Stomach (tissue), 19 donors: ENCODE measurements around the gene EHD3. TPM values are rescaled to one million over a fixed set of nuclear protein-coding genes. Genes with fewer than 3 reads are reported as not detected.

Source experiments
- DNase-seq, 2 donors: peaks; one replicate each; pipeline versions ENCODE4 v3.0.0 to v3.0.0-alpha.2; 2013 to 2019
- H3K27ac ChIP-seq, 5 donors: fragments of 200-600 bp in 4 of 5; sonication (generic) in 4 of 5; one replicate each; pipeline ENCODE4 v1.5.1; 2013 to 2019; ENCODE audit warnings: mild to moderate bottlenecking in 1 of 5, moderate library complexity in 1 of 5
- H3K27me3 ChIP-seq, 3 donors: fragments of 200-600 bp; sonication (generic); one replicate each; pipeline ENCODE4 v1.5.1; 2017 to 2019; ENCODE audit warnings: mixed run types in 1 of 3
- H3K36me3 ChIP-seq, 4 donors: fragments of 200-600 bp; sonication (generic); 1 replicate in 3 of 4; 2 replicates in 1 of 4; pipeline ENCODE4 v1.5.1; 2016 to 2019
- H3K4me1 ChIP-seq, 4 donors: fragments of 200-600 bp; sonication (generic); one replicate each; pipeline ENCODE4 v1.5.1; 2016 to 2019
- H3K4me3 ChIP-seq, 4 donors: fragments of 200-600 bp; sonication (generic) in 3 of 4; one replicate each; pipeline ENCODE4 v1.5.1; 2016 to 2019; ENCODE audit warnings: mild to moderate bottlenecking in 1 of 4
- H3K9me3 ChIP-seq, 4 donors: fragments of 200-600 bp; sonication (generic); one replicate each; pipeline ENCODE4 v1.5.1; 2016 to 2019
- CTCF ChIP-seq, 7 experiments: fragments of 450-650 bp in 4 of 7; fragments of 200-600 bp in 3 of 7; sonication (generic) in 3 of 7; IDR thresholded peaks; one replicate each; pipeline ENCODE4 v1.5.1; 2016 to 2019; ENCODE audit warnings: antibody characterized with exemption in 7 of 7, control low read depth in 2 of 7, mild to moderate bottlenecking in 1 of 7
- EP300 ChIP-seq: sonication (generic); formaldehyde crosslinking; IDR thresholded peaks from one replicate; pipeline ENCODE4 v1.6.1; 2017; ENCODE audit warnings: antibody characterized with exemption
- POLR2A ChIP-seq, 4 donors: fragments of 450-650 bp; IDR thresholded peaks; one replicate each; pipeline ENCODE4 v1.6.1; 2016; ENCODE audit warnings: antibody characterized with exemption in 4 of 4, control low read depth in 2 of 4, mild to moderate bottlenecking in 1 of 4, moderate library complexity in 1 of 4
- POLR2AphosphoS5 ChIP-seq, 3 donors: sonication (generic); formaldehyde crosslinking; IDR thresholded peaks; one replicate each; pipeline ENCODE4 v1.6.1; 2016; ENCODE audit warnings: antibody characterized with exemption in 3 of 3
- WGBS, 5 donors: extraction: QIAGEN DNeasy Blood & Tissue Kit in 3 of 5; methylation state at CpG; one replicate each; pipeline versions ENCODE4 v1.1.5 to v1.1.7; 2013 to 2018; 5-methylcytosine and 5-hydroxymethylcytosine counted together
- intact Hi-C: fragments of 100-400 bp; cut with DNase I; formaldehyde crosslinking; loops from one replicate; pipeline ENCODE4 v1.15.1; 2023; ENCODE audit warnings: low total_unique reads
- long read RNA-seq, 10 donors: transcript quantifications; one replicate each; lab custom pipeline, GENCODE V29; 2026
- polyA plus RNA-seq, 3 donors: library from polyadenylated mRNA; stranded (reverse); fragments of 200-250 nt; gene quantifications; one replicate each; pipeline ENCODE4 v1.2.3, GENCODE V29; 2013
- total RNA-seq, 5 donors: library from RNA; depleted of rRNA; stranded (reverse); fragments of >200 nt; gene quantifications; one replicate each; pipeline versions ENCODE4 v1.1.0 to v1.2.3, GENCODE V29; 2014 to 2016
- donor health status: healthy with polysubstance abuse.
- donor health status: Bipolar disorder and iron deficiency.
- donor health status: healthy.

Gene EHD3
- total RNA-seq (1 to 10 TPM in 3 of 5 donors, under 1 TPM in 2; 0.45 to 4.0 (median 1.7) TPM), polyA plus RNA-seq (1 to 10 TPM; 4.0 to 7.5 (median 6.3) TPM)
- long read RNA-seq, donor 1, full-length matches to known transcripts: 1 of 1 reads
- long read RNA-seq, donor 1, partial matches to known transcripts: 0 of 1 reads
- long read RNA-seq, donor 1, other reads (novel, unspliced or antisense): 0 of 1 reads
- long read RNA-seq, donor 2, full-length matches to known transcripts: 3 of 3 reads
- long read RNA-seq, donor 2, partial matches to known transcripts: 0 of 3 reads
- long read RNA-seq, donor 2, other reads (novel, unspliced or antisense): 0 of 3 reads
- long read RNA-seq, donor 3, full-length matches to known transcripts: 2 of 2 reads
- long read RNA-seq, donor 3, partial matches to known transcripts: 0 of 2 reads
- long read RNA-seq, donor 3, other reads (novel, unspliced or antisense): 0 of 2 reads
- long read RNA-seq, donor 4: 0 reads
- long read RNA-seq, donor 5, full-length matches to known transcripts: 5 of 5 reads
- long read RNA-seq, donor 5, partial matches to known transcripts: 0 of 5 reads
- long read RNA-seq, donor 5, other reads (novel, unspliced or antisense): 0 of 5 reads
- long read RNA-seq, donor 6: 0 reads
- long read RNA-seq, donor 7, full-length matches to known transcripts: 2 of 2 reads
- long read RNA-seq, donor 7, partial matches to known transcripts: 0 of 2 reads
- long read RNA-seq, donor 7, other reads (novel, unspliced or antisense): 0 of 2 reads
- long read RNA-seq, donor 8, full-length matches to known transcripts: 1 of 1 reads
- long read RNA-seq, donor 8, partial matches to known transcripts: 0 of 1 reads
- long read RNA-seq, donor 8, other reads (novel, unspliced or antisense): 0 of 1 reads
- long read RNA-seq, donor 9, full-length matches to known transcripts: 1 of 1 reads
- long read RNA-seq, donor 9, partial matches to known transcripts: 0 of 1 reads
- long read RNA-seq, donor 9, other reads (novel, unspliced or antisense): 0 of 1 reads
- long read RNA-seq, donor 10: 0 reads

- peak within 1 kb of the TSS; percentile 6 to 69 (median 59) for H3K27ac ChIP-seq
- WGBS, 5 donors: 2 to 4% (median 2%) methylated on average over 48 to 74 of the region's 74 CpGs
- H3K36me3 ChIP-seq: no peaks in the 10 kb centered on the region
- H3K4me3 ChIP-seq: peak within 1 kb of the TSS; percentile 56 to 75 (median 64)
- H3K4me1 ChIP-seq: peaks cover 5 to 32% (median 21%) of the 10 kb centered on the region in 4 donors
- DNase-seq: peak; percentile 83 to 95
- intact Hi-C loops: loop anchor here (10.0 kb wide), 1 partner anchor 81 kb away; no protein-coding TSS in a partner anchor
- peaks cover 0 to 8% (median 0%) of the 10 kb centered on the region in 3 donors for H3K27me3 ChIP-seq
- H3K9me3 ChIP-seq: no peaks in the 10 kb centered on the region
- peak in 2 of 3 donors; percentile 20 to 36 for TF ChIP-seq POLR2AphosphoS5 (IDR thresholded peaks at IDR 0.05)
- TF ChIP-seq EP300: no peak
- peak in 5 of 7 experiments; percentile 13 to 47 (median 25) for TF ChIP-seq CTCF (IDR thresholded peaks at IDR 0.05)
- TF ChIP-seq POLR2A (IDR thresholded peaks at IDR 0.05): no peak
These were observed at the start of gene EHD3 for GRCh38 chr2:31233741-31234682. TSS of gene EHD3 (plus strand) at chr2:31234152. CDS start at chr2:31234622, 470 bp downstream.

DNA sequence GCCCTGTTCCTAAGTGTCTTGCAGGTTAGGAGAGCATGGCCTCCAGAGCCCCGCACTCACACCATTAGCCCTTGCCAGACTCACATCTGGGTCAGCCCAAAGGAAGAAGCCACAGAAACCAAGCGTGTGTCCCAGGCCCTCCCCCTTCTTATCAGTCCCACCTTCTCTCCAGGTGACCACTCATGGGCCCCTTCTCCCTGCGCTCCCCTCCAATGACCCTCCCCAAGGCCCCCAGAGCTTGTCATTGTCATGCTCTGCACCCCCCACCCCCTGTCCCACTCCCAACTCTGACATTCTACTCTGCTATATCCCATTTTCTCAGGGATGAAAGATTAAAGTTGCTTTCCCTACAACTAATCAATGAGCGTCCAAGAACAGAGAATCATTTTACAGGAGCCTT, 46.8 kb upstream of the EHD3 start:
- H3K27me3 ChIP-seq: peaks cover 0 to 6% (median 0%) of the 10 kb centered on the region in 3 donors
- H3K36me3 ChIP-seq: no peaks in the 10 kb centered on the region
- intact Hi-C loops: no loop called here
- no peak overlapping the region for H3K4me3 ChIP-seq
- H3K4me1 ChIP-seq: no peaks in the 10 kb centered on the region
- H3K27ac ChIP-seq: no peak overlapping the region
- no peak for TF ChIP-seq POLR2AphosphoS5 (IDR thresholded peaks at IDR 0.05)
- TF ChIP-seq EP300: no peak
- no peak for TF ChIP-seq CTCF (IDR thresholded peaks at IDR 0.05)
- no peak for TF ChIP-seq POLR2A (IDR thresholded peaks at IDR 0.05)
- no peaks in the 10 kb centered on the region for H3K9me3 ChIP-seq
- DNase-seq: no peak
- WGBS, 5 donors: 88 to 95% (median 89%) methylated on average over 4 of the region's 4 CpGs

DNA sequence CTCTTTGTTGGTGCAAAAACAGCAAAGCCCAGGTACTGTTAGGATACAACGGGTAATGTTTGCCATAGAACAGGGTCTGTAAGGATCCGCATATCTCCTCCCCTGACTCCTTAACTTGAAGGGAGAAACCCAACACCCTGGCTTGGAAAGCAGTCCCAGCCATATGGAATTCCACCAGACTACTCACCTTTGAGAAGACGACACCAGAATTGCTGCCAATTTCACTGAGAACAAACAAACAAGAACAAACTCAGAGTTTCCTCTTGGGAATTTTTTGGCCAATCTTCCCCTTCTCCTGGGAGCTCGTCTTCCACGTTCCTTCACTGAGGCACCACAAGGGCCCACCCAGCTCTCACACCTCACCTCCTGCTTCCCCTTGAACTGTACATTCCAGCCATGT, 45.8 kb upstream of the EHD3 start:
- Histone ChIP-seq H3K9me3 (no peaks in the 10 kb centered on the region), H3K4me3 (no peak overlapping the region), H3K27me3 (peaks cover 0 to 6% (median 0%) of the 10 kb centered on the region in 3 donors), H3K27ac (no peak overlapping the region), H3K4me1 (no peaks in the 10 kb centered on the region), H3K36me3 (no peaks in the 10 kb centered on the region)
- TF ChIP-seq CTCF (IDR thresholded peaks at IDR 0.05) (no peak), POLR2AphosphoS5 (IDR thresholded peaks at IDR 0.05) (no peak), POLR2A (IDR thresholded peaks at IDR 0.05) (no peak), EP300 (no peak)
- WGBS, 5 donors: 45 to 63% (median 51%) methylated on average over 5 of the region's 5 CpGs
- intact Hi-C loops: no loop called here
- no peak for DNase-seq
